ENCODE results near the gene MAP3K9. TPM values are rescaled to one million over a fixed set of nuclear protein-coding genes. Genes with fewer than 3 reads are reported as not detected.

The MAP3K9 gene
- total and polyA plus RNA-seq, 8 donors: 2.1 to 7.6 (median 4.9) TPM

- WGBS, 2 donors: 85 to 89% methylated on average over 5 of the region's 5 CpGs
- Histone ChIP-seq H3K9me3 (no peaks in the 10 kb centered on the region), H3K36me3 (no peaks in the 10 kb centered on the region), H3K27ac (no peak overlapping the region), H3K27me3 (no peaks in the 10 kb centered on the region), H3K4me1 (no peaks in the 10 kb centered on the region), H3K4me3 (no peak overlapping the region)
- TF ChIP-seq CTCF (IDR thresholded peaks at IDR 0.05): no peak
- DNase-seq (no peak), ATAC-seq (no peak), FAIRE-seq (no peak)
- intact Hi-C loops (cut with DNase I): no loop called here
Measured at GRCh38 chr14:70801836-70802235, 7.5 kb downstream of the MAP3K9 start.

- intact Hi-C loops (cut with DNase I): no loop called here
- no peak for TF ChIP-seq CTCF (IDR thresholded peaks at IDR 0.05)
- H3K27me3 ChIP-seq: no peaks in the 10 kb centered on the region
- no peak for FAIRE-seq
- DNase-seq: no peak
- no peak for ATAC-seq
- H3K36me3 ChIP-seq: no peaks in the 10 kb centered on the region
- H3K4me1 ChIP-seq: no peaks in the 10 kb centered on the region
- H3K9me3 ChIP-seq: no peaks in the 10 kb centered on the region
- no peak overlapping the region for H3K4me3 ChIP-seq
- WGBS, 2 donors: 97% methylated on average over 8 of the region's 8 CpGs
- H3K27ac ChIP-seq: no peak overlapping the region
Measured at GRCh38 chr14:70796551-70796950, 12.8 kb downstream of the MAP3K9 start.

- no peaks in the 10 kb centered on the region for H3K4me1 ChIP-seq
- no peak for DNase-seq
- 79 to 84% methylated on average over 3 of the region's 3 CpGs for WGBS, 2 donors
- H3K36me3 ChIP-seq: no peaks in the 10 kb centered on the region
- no peaks in the 10 kb centered on the region for H3K9me3 ChIP-seq
- intact Hi-C loops (cut with DNase I): no loop called here
- FAIRE-seq: no peak
- H3K27ac ChIP-seq: no peak overlapping the region
- no peak for TF ChIP-seq CTCF (IDR thresholded peaks at IDR 0.05)
- ATAC-seq: no peak
- no peaks in the 10 kb centered on the region for H3K27me3 ChIP-seq
- no peak overlapping the region for H3K4me3 ChIP-seq
Measured at GRCh38 chr14:70794294-70794693, 15.0 kb downstream of the MAP3K9 start.

- no peaks in the 10 kb centered on the region for H3K36me3 ChIP-seq
- H3K4me1 ChIP-seq: no peaks in the 10 kb centered on the region
- H3K9me3 ChIP-seq: no peaks in the 10 kb centered on the region
- intact Hi-C loops (cut with DNase I): no loop called here
- DNase-seq: no peak
- no peak for ATAC-seq
- TF ChIP-seq CTCF (IDR thresholded peaks at IDR 0.05): no peak
- no peak for FAIRE-seq
- H3K27me3 ChIP-seq: no peaks in the 10 kb centered on the region
- no peak overlapping the region for H3K27ac ChIP-seq
- no peak overlapping the region for H3K4me3 ChIP-seq
- 74 to 93% methylated on average over 3 of the region's 3 CpGs for WGBS, 2 donors
Measured at GRCh38 chr14:70793637-70794036, 15.7 kb downstream of the MAP3K9 start.

- Histone ChIP-seq H3K9me3 (no peaks in the 10 kb centered on the region), H3K36me3 (no peaks in the 10 kb centered on the region), H3K27ac (no peak overlapping the region), H3K27me3 (no peaks in the 10 kb centered on the region), H3K4me3 (no peak overlapping the region), H3K4me1 (no peaks in the 10 kb centered on the region)
- TF ChIP-seq CTCF (IDR thresholded peaks at IDR 0.05): no peak
- intact Hi-C loops (cut with DNase I): no loop called here
- no peak for ATAC-seq
- 69 to 76% methylated on average over 9 of the region's 9 CpGs for WGBS, 2 donors
- no peak for DNase-seq
- FAIRE-seq: no peak
Measured at GRCh38 chr14:70792939-70793338, 16.4 kb downstream of the MAP3K9 start.

All from pancreas (tissue), 10 donors.